HG03025 (cell line): ENCODE measurements around the gene TUSC2.

Experiments
- ATAC-seq: cut with Tn5 transposase; IDR thresholded peaks from one replicate; pipeline ENCODE4 v1.9.1; 2021; ENCODE audit warnings: mild to moderate bottlenecking, moderate library complexity; ENCODE audit not compliant: unreplicated experiment, low FRiP score

The TUSC2 gene

DNA sequence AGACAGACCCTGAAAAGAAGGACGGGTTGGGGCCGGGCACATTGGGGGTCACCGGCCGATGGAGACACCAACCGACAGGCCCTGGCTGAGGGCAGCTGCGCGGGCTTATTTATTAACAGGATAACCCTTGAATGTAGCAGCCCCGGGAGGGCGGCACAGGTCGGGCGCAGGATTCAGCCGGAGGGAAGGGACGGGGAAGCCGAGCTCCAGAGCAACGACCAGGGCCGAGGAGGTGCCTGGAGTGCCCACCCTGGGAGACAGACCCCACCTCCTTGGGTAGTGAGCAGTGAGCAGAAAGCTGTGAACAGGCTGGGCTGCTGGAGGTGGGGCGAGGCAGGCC lies 51.3 kb downstream of the TUSC2 start:
- no peak for ATAC-seq

DNA sequence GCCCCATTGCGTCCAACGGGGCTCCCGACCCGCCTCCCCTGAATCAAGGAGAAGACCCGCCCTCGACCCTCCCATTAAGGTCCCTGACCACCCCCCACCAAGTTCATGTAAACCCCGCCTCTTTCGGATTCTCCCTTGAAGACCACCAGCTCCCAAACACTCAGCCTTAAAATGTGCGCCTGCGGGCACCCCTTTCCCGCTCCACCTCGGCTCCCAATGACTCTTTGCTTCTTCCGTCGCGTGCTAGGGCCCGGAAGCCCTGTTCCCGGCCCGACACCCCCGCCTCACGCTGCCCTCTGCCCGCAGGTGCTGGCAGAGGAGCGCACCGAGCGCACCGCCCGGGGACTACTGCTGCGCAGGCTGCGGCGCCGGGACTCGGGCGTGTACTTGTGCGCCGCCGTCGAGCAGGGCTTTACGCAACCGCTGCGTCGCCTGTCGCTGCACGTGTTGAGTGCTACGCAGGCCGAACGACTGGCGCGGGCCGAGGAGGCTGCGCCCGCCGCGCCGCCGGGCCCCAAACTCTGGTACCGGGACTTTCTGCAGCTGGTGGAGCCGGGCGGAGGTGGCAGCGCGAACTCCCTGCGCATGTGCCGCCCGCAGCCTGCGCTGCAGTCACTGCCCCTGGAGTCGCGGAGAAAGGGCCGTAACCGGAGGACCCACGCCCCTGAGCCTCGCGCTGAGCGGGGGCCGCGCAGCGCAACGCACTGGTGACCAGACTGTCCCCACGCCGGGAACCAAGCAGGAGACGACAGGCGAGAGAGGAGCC lies 51.8 kb downstream of the TUSC2 start:
- ATAC-seq: no peak

DNA sequence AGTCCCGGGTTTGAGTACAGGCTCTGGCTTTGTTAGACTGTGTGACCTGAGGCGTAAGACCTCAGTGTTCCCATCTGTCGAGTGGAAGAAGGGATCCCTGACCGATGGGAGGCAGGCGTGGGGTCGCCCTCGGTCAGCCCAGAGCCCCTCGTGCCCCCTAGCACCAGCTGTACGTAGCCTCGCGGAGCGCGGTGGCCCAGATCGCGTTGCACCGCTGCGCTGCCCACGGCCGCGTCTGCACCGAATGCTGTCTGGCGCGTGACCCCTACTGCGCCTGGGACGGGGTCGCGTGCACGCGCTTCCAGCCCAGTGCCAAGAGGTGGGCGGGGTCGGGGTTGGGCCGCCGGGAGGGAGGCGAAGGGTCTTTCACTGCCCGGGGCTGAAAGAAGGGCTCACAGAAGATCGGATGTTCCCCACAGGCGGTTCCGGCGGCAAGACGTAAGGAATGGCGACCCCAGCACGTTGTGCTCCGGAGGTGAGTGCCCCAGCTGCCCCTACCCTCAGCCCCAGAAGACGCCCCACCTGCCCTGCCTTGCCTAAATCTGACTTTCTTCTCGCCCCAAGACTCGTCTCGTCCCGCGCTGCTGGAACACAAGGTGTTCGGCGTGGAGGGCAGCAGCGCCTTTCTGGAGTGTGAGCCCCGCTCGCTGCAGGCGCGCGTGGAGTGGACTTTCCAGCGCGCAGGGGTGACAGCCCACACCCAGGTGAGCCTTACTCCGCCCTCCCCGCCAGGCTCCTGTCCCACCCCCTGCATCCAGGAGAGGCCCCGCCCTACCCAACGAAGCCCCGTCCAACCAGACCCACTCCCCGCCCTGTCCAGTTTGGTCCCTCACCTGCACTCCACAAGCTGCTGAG lies 52.7 kb downstream of the TUSC2 start:
- ATAC-seq: no peak
